IMR-90 (cell line): ENCODE data around the gene FMO1. TPM values are rescaled to one million over a fixed set of nuclear protein-coding genes. Genes with fewer than 3 reads are reported as not detected.

Source experiments
- ATAC-seq: fragments of 200-7000 bp; cut with Tn5 transposase; 2 replicates; pipeline ENCODE4 v1.9.1; 2020; ENCODE audit warnings: low read depth, mild to moderate bottlenecking, moderate library complexity
- BruUV-seq: library from RNA; stranded (reverse); fragments of 400-500 nt; replicated peaks from 2 replicates; lab custom pipeline; 2021; lab: Mats Ljungman, UMichigan
- CTCF ChIA-PET: fragments of 300-600 bp; formaldehyde crosslinking; extraction: SDS; loops from one replicate; lab custom pipeline; 2021; ENCODE audit warnings: antibody characterized with exemption; lab: Yijun Ruan, JAX
- POLR2A ChIA-PET: fragments of 300-600 bp; sonication (Branson Sonifier 250); formaldehyde crosslinking; loops from one replicate; lab custom pipeline; 2022; ENCODE audit warnings: antibody characterized with exemption; ENCODE audit not compliant: unreplicated experiment; lab: Charles Lee
- DNase-seq: peaks from one replicate; pipeline ENCODE4 v3.0.0; 2013
- H2AFZ ChIP-seq: replicated peaks from 2 replicates; pipeline ENCODE3; 2013; ENCODE audit warnings: low read length, mild to moderate bottlenecking; ENCODE audit not compliant: poor library complexity
- H2AK5ac ChIP-seq: 2 replicates; pipeline ENCODE4 v1.6.1; 2013; ENCODE audit warnings: low read depth, low read length, inconsistent platforms
- H2AK9ac ChIP-seq: replicated peaks from 2 replicates; pipeline ENCODE3; 2013; ENCODE audit warnings: mild to moderate bottlenecking, low read depth, low read length, moderate library complexity; ENCODE audit not compliant: poor library complexity
- H2BK120ac ChIP-seq: 2 replicates; pipeline ENCODE4 v1.6.1; 2013; ENCODE audit warnings: low read depth, low read length, inconsistent platforms
- H2BK15ac ChIP-seq: 3 replicates; pipeline ENCODE4 v1.6.1; 2013; ENCODE audit warnings: low read depth, low read length, inconsistent platforms
- H2BK20ac ChIP-seq: 2 replicates; pipeline ENCODE4 v1.6.1; 2013; ENCODE audit warnings: low read depth, mild to moderate bottlenecking, inconsistent platforms, low read length, moderate library complexity
- H2BK5ac ChIP-seq: 2 replicates; pipeline ENCODE4 v1.6.1; 2013; ENCODE audit warnings: mild to moderate bottlenecking, low read depth, low read length, inconsistent platforms; ENCODE audit not compliant: poor library complexity, severe bottlenecking
- H3K14ac ChIP-seq: replicated peaks from 2 replicates; pipeline ENCODE4 v1.6.1; 2013; ENCODE audit warnings: low read depth, low read length, inconsistent platforms
- H3K18ac ChIP-seq: 2 replicates; pipeline ENCODE4 v1.6.1; 2013; ENCODE audit warnings: low read depth, low read length, control low read depth
- H3K23ac ChIP-seq: 2 replicates; pipeline ENCODE4 v1.6.1; 2013; ENCODE audit warnings: low read depth, low read length, inconsistent platforms
- H3K27ac ChIP-seq: 2 replicates; pipeline ENCODE4 v1.5.1; 2013; ENCODE audit warnings: mild to moderate bottlenecking, control low read depth, low read length; ENCODE audit not compliant: insufficient read depth
- H3K27me3 ChIP-seq: 2 replicates; pipeline ENCODE4 v1.6.1; 2013; ENCODE audit warnings: low read length; ENCODE audit not compliant: control insufficient read depth, insufficient read depth
- H3K36me3 ChIP-seq: 2 replicates; pipeline ENCODE4 v1.6.1; 2013; ENCODE audit warnings: low read length, mixed read lengths; ENCODE audit not compliant: control insufficient read depth, insufficient read depth
- H3K4ac ChIP-seq: 2 replicates; pipeline ENCODE4 v1.6.1; 2013; ENCODE audit warnings: low read depth, low read length, inconsistent platforms
- H3K4me1 ChIP-seq: 2 replicates; pipeline ENCODE4 v1.6.1; 2013; ENCODE audit warnings: low read length, mixed read lengths; ENCODE audit not compliant: control insufficient read depth, insufficient read depth
- H3K4me2 ChIP-seq: 2 replicates; pipeline ENCODE4 v1.6.1; 2013; ENCODE audit warnings: low read depth, mild to moderate bottlenecking, control low read depth, low read length, moderate library complexity
- H3K4me3 ChIP-seq: 2 replicates; pipeline ENCODE4 v1.5.1; 2013; ENCODE audit warnings: low read depth, mild to moderate bottlenecking, control low read depth, low read length, moderate library complexity; ENCODE audit not compliant: insufficient read depth
- H3K56ac ChIP-seq: 2 replicates; pipeline ENCODE4 v1.6.1; 2013; ENCODE audit warnings: low read length, inconsistent platforms; ENCODE audit not compliant: insufficient read depth; ENCODE audit errors: extremely low read depth
- H3K79me1 ChIP-seq, 2 experiments: 2 replicates each; pipeline ENCODE4 v1.6.1; 2013; ENCODE audit warnings: low read length in 2 of 2, inconsistent platforms in 1 of 2, low read depth in 1 of 2
- H3K9ac ChIP-seq: 2 replicates; pipeline ENCODE4 v1.6.1; 2013; ENCODE audit warnings: low read depth, low read length, control low read depth
- H3K9me1 ChIP-seq: 2 replicates; pipeline ENCODE4 v1.6.1; 2013; ENCODE audit warnings: low read length, inconsistent platforms; ENCODE audit not compliant: insufficient read depth
- H3K9me3 ChIP-seq: 2 replicates; pipeline ENCODE4 v1.6.1; 2013; ENCODE audit warnings: low read length; ENCODE audit not compliant: control insufficient read depth, insufficient read depth
- H4K20me1 ChIP-seq: 2 replicates; pipeline ENCODE4 v1.6.1; 2013; ENCODE audit warnings: low read length, inconsistent platforms; ENCODE audit not compliant: insufficient read depth
- H4K5ac ChIP-seq: 2 replicates; pipeline ENCODE4 v1.6.1; 2013; ENCODE audit warnings: mild to moderate bottlenecking, low read depth, low read length, control low read depth
- H4K8ac ChIP-seq, 2 experiments: 2 replicates each; pipeline ENCODE4 v1.6.1; 2013; ENCODE audit warnings: low read depth in 2 of 2, low read length in 2 of 2, control low read depth in 1 of 2, inconsistent platforms in 1 of 2
- H4K91ac ChIP-seq: 2 replicates; pipeline ENCODE4 v1.6.1; 2013; ENCODE audit warnings: low read depth, low read length, inconsistent platforms; ENCODE audit not compliant: insufficient read depth
- BHLHE40 ChIP-seq: fragments of 150-350 bp; IDR thresholded peaks from 2 replicates; pipeline ENCODE4 v1.6.1; 2016; ENCODE audit warnings: mild to moderate bottlenecking, low read depth, low read length
- CEBPB ChIP-seq: IDR thresholded peaks from 2 replicates; pipeline ENCODE4 v1.6.1; 2012; ENCODE audit warnings: low read depth, low read length, improper control_type of control experiment
- CHD1 ChIP-seq: IDR thresholded peaks from 2 replicates; pipeline ENCODE4 v1.6.1; 2012; ENCODE audit warnings: low read depth, low read length, improper control_type of control experiment
- ELK1 ChIP-seq: fragments of 150-350 bp; IDR thresholded peaks from 2 replicates; pipeline ENCODE4 v1.6.1; 2016; ENCODE audit warnings: low read depth, mild to moderate bottlenecking, low read length, moderate library complexity, borderline replicate concordance
- FOS ChIP-seq: fragments of 150-350 bp; IDR thresholded peaks from 2 replicates; pipeline ENCODE4 v1.6.1; 2016; ENCODE audit warnings: low read depth, low read length
- MAFK ChIP-seq: IDR thresholded peaks from 2 replicates; pipeline ENCODE4 v1.6.1; 2012; ENCODE audit warnings: low read depth, low read length, improper control_type of control experiment
- MAZ ChIP-seq: IDR thresholded peaks from 2 replicates; pipeline ENCODE4 v1.6.1; 2012; ENCODE audit warnings: low read depth, mild to moderate bottlenecking, low read length, improper control_type of control experiment, moderate library complexity, borderline replicate concordance
- MXI1 ChIP-seq: IDR thresholded peaks from 2 replicates; pipeline ENCODE4 v1.6.1; 2012; ENCODE audit warnings: low read depth, mild to moderate bottlenecking, low read length, moderate library complexity, borderline replicate concordance
- NFE2L2 ChIP-seq: fragments of 150-350 bp; IDR thresholded peaks from 2 replicates; pipeline ENCODE4 v1.6.1; 2016; ENCODE audit warnings: low read depth, mild to moderate bottlenecking, low read length
- POLR2A ChIP-seq: IDR thresholded peaks from 2 replicates; pipeline ENCODE4 v1.6.1; 2012; ENCODE audit warnings: mild to moderate bottlenecking, low read depth, low read length
- RAD21 ChIP-seq: IDR thresholded peaks from 2 replicates; pipeline ENCODE4 v1.6.1; 2012; ENCODE audit warnings: low read length, improper control_type of control experiment
- RCOR1 ChIP-seq: IDR thresholded peaks from 2 replicates; pipeline ENCODE4 v1.6.1; 2012; ENCODE audit warnings: mild to moderate bottlenecking, low read length, improper control_type of control experiment; ENCODE audit not compliant: insufficient replicate concordance
- RFX5 ChIP-seq: IDR thresholded peaks from 2 replicates; pipeline ENCODE4 v1.8.0; 2012; ENCODE audit warnings: low read depth, mild to moderate bottlenecking, low read length, moderate library complexity
- SMC3 ChIP-seq: fragments of 150-350 bp; IDR thresholded peaks from 2 replicates; pipeline ENCODE4 v1.6.1; 2016; ENCODE audit warnings: low read depth, mild to moderate bottlenecking, antibody characterized with exemption, low read length, moderate library complexity
- WGBS, 2 experiments: methylation state at CpG; one replicate each; pipeline versions ENCODE4 v1.1.5 to v1.1.7; 2013; ENCODE audit warnings: missing lambda C conversion rate in 2 of 2; ENCODE audit not compliant: insufficient read length in 1 of 2; ENCODE audit errors: extremely low coverage in 2 of 2; 5-methylcytosine and 5-hydroxymethylcytosine counted together
- dilution Hi-C: fragments of 300-500 bp; cut with HindIII; formaldehyde crosslinking; loops from one replicate; pipeline ENCODE4 v1.14.3; 2018; ENCODE audit warnings: low sequenced_read_pairs; ENCODE audit not compliant: unreplicated experiment
- in situ Hi-C: fragments of 300-500 bp; cut with MboI; formaldehyde crosslinking; loops from 3 replicates; pipeline ENCODE4 v1.14.3; 2019; ENCODE audit warnings: low sequenced_read_pairs, inconsistent platforms, mixed read lengths
- intact Hi-C: fragments of 100-400 bp; cut with micrococcal nuclease; formaldehyde crosslinking; loops from 2 replicates; pipeline ENCODE4 v1.10.0; 2022
- polyA plus RNA-seq, 3 experiments: library from polyadenylated mRNA; depleted of rRNA; stranded (reverse); fragments of >200 nt; gene quantifications; 2 replicates each; pipeline ENCODE4 v1.2.3, GENCODE V29; 2012; ENCODE audit warnings: low replicate concordance in 1 of 3
- total RNA-seq: library from RNA; depleted of rRNA; stranded (reverse); fragments of >200 nt; gene quantifications from 2 replicates; pipeline ENCODE4 v1.2.3, GENCODE V29; 2012
- TF ChIP-seq, protein P1 (sequence below): conservative IDR thresholded peaks from 2 replicates; pipeline ENCODE4 v1.5.1; 2012; ENCODE audit warnings: mild to moderate bottlenecking, low read depth, low read length, improper control_type of control experiment
- TF ChIP-seq, protein P2 (sequence below): fragments of 150-350 bp; IDR thresholded peaks from 2 replicates; pipeline ENCODE4 v1.6.1; 2017; ENCODE audit warnings: mild to moderate bottlenecking, antibody characterized with exemption, low read length, low read depth

FMO1 gene
- total and polyA plus RNA-seq, 2 of the 4 experiments (the other 2 are of a cell fraction): not detected

- ChIA-PET POLR2A (no interaction called here), CTCF (interaction anchor here (0.7 kb wide), 1 partner anchor 891 kb away, joined by 3 read pairs; no protein-coding TSS in a partner anchor)
- H3K4me2 ChIP-seq: no peak overlapping the region
- no peak overlapping the region for H4K5ac ChIP-seq
- H2AFZ ChIP-seq: no peak overlapping the region
- intact Hi-C loops (loop anchor here (2.0 kb wide), 1 partner anchor 63 kb away; no protein-coding TSS in a partner anchor), dilution Hi-C loops (no loop called here), in situ Hi-C loops (no loop called here)
- no CpG with 5 or more reads among the region's 3 CpGs for WGBS, 2 experiments
- TF ChIP-seq ELK1: no peak
- TF ChIP-seq RAD21: no peak
- TF ChIP-seq POLR2A: no peak
- no peak for TF ChIP-seq MXI1
- TF ChIP-seq MAFK: no peak
- TF ChIP-seq RCOR1: no peak
- no peak for TF ChIP-seq FOS
- no peak for TF ChIP-seq CEBPB
- no peak for TF ChIP-seq SMC3
- no peak for TF ChIP-seq MAZ
- TF ChIP-seq NFE2L2: no peak
- no peak for TF ChIP-seq RFX5
- TF ChIP-seq, protein P1, sequence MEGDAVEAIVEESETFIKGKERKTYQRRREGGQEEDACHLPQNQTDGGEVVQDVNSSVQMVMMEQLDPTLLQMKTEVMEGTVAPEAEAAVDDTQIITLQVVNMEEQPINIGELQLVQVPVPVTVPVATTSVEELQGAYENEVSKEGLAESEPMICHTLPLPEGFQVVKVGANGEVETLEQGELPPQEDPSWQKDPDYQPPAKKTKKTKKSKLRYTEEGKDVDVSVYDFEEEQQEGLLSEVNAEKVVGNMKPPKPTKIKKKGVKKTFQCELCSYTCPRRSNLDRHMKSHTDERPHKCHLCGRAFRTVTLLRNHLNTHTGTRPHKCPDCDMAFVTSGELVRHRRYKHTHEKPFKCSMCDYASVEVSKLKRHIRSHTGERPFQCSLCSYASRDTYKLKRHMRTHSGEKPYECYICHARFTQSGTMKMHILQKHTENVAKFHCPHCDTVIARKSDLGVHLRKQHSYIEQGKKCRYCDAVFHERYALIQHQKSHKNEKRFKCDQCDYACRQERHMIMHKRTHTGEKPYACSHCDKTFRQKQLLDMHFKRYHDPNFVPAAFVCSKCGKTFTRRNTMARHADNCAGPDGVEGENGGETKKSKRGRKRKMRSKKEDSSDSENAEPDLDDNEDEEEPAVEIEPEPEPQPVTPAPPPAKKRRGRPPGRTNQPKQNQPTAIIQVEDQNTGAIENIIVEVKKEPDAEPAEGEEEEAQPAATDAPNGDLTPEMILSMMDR: no peak
- TF ChIP-seq, protein P2, sequence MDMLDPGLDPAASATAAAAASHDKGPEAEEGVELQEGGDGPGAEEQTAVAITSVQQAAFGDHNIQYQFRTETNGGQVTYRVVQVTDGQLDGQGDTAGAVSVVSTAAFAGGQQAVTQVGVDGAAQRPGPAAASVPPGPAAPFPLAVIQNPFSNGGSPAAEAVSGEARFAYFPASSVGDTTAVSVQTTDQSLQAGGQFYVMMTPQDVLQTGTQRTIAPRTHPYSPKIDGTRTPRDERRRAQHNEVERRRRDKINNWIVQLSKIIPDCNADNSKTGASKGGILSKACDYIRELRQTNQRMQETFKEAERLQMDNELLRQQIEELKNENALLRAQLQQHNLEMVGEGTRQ: no peak
- TF ChIP-seq CHD1: no peak
- no peak for TF ChIP-seq BHLHE40
- no peaks in the 10 kb centered on the region for H4K20me1 ChIP-seq
- no peak overlapping the region for H3K9ac ChIP-seq
- no peak overlapping the region for H3K4me3 ChIP-seq
- H3K9me3 ChIP-seq: no peaks in the 10 kb centered on the region
- no peaks in the 10 kb centered on the region for H3K36me3 ChIP-seq
- no peak overlapping the region for H2BK120ac ChIP-seq
- DNase-seq (no peak), ATAC-seq (no peak)
- no peak overlapping the region for H2AK5ac ChIP-seq
- no peak overlapping the region for H2BK20ac ChIP-seq
- H3K14ac ChIP-seq: no peak overlapping the region
- H3K9me1 ChIP-seq: peaks cover 4% of the 10 kb centered on the region; the same call in 1 of the 2 replicates
- no peak overlapping the region for H3K27ac ChIP-seq
- BruUV-seq: no TSS peak
- H3K23ac ChIP-seq: no peak overlapping the region
- H3K27me3 ChIP-seq: no peaks in the 10 kb centered on the region; the same call in none of the 2 replicates
- H3K79me1 ChIP-seq: no peaks in the 10 kb centered on the region
- no peak overlapping the region for H2BK15ac ChIP-seq
- H3K4me1 ChIP-seq: no peaks in the 10 kb centered on the region
- no peak overlapping the region for H3K56ac ChIP-seq
- H2BK5ac ChIP-seq: no peak overlapping the region
- H3K18ac ChIP-seq: no peak overlapping the region
- H4K91ac ChIP-seq: no peak overlapping the region
- H4K8ac ChIP-seq: no peak overlapping the region
- no peak overlapping the region for H2AK9ac ChIP-seq
- no peak overlapping the region for H3K4ac ChIP-seq
These were observed 2.0 kb downstream of the FMO1 start for GRCh38 chr1:171250263-171250662.
